Testis (tissue), 3 donors: ENCODE measurements around the gene NFIA. TPM values are rescaled to one million over a fixed set of nuclear protein-coding genes. Genes with fewer than 3 reads are reported as not detected.

Experiments used
- DNase-seq: peaks from one replicate; pipeline ENCODE4 v3.0.0-alpha.2; 2019
- H3K27ac ChIP-seq, 2 donors: fragments of 200-600 bp; sonication (generic); one replicate each; pipeline ENCODE4 v1.5.1; 2019
- H3K27me3 ChIP-seq: fragments of 200-600 bp; sonication (generic); one replicate; pipeline ENCODE4 v1.5.1; 2019
- H3K36me3 ChIP-seq: fragments of 200-600 bp; sonication (generic); one replicate; pipeline ENCODE4 v1.5.1; 2017; ENCODE audit warnings: low read depth; ENCODE audit errors: missing control alignments
- H3K4me1 ChIP-seq: fragments of 200-600 bp; sonication (generic); one replicate; pipeline ENCODE4 v1.5.1; 2019
- H3K4me3 ChIP-seq, 2 donors: fragments of 200-600 bp; sonication (generic); one replicate each; pipeline ENCODE4 v1.5.1; 2017 to 2019
- H3K9me3 ChIP-seq: fragments of 200-600 bp; sonication (generic); one replicate; pipeline ENCODE4 v1.5.1; 2017
- CTCF ChIP-seq, 3 experiments: fragments of 450-650 bp in 2 of 3; fragments of 200-600 bp in 1 of 3; sonication (generic) in 1 of 3; IDR thresholded peaks; one replicate each; pipeline ENCODE4 v1.5.1; 2016 to 2019; ENCODE audit warnings: antibody characterized with exemption in 3 of 3, mild to moderate bottlenecking in 2 of 3, moderate library complexity in 1 of 3
- POLR2A ChIP-seq: fragments of 450-650 bp; IDR thresholded peaks from one replicate; pipeline ENCODE4 v1.6.1; 2017; ENCODE audit warnings: antibody characterized with exemption, mild to moderate bottlenecking, moderate library complexity
- WGBS, 2 donors: methylation state at CpG; one replicate each; pipeline ENCODE4 v1.1.5; 2018; 5-methylcytosine and 5-hydroxymethylcytosine counted together
- intact Hi-C: fragments of 100-400 bp; cut with DNase I; formaldehyde crosslinking; loops from one replicate; pipeline ENCODE4 v1.15.1; 2023; ENCODE audit warnings: low total_unique reads
- polyA plus RNA-seq: library from polyadenylated mRNA; stranded (reverse); fragments of 350-450 nt; fragmentation: Illumina TruSeq; extraction: RNeasy Lipid Tissue Mini Kit (QIAGEN cat#74804); gene quantifications from one replicate; pipeline ENCODE4 v1.2.3, GENCODE V29; 2014; ENCODE audit warnings: low read depth, low replicate concordance; ENCODE audit not compliant: insufficient read depth
- total RNA-seq, 2 donors: library from RNA; depleted of rRNA; stranded (reverse); fragments of >200 nt; gene quantifications; one replicate each; pipeline ENCODE4 v1.2.3, GENCODE V29; 2016

The NFIA gene
- total and polyA plus RNA-seq, 3 donors from 2014 or later = 11.6 to 78.9 (median 53.5) TPM

GRCh38 chr1:61387829-61388228 is 305.5 kb downstream of the NFIA start:
- Histone ChIP-seq H3K4me3 (no peak overlapping the region), H3K4me1 (peaks cover 2% of the 10 kb centered on the region), H3K9me3 (no peaks in the 10 kb centered on the region), H3K27ac (no peak overlapping the region), H3K27me3 (no peaks in the 10 kb centered on the region), H3K36me3 (no peaks in the 10 kb centered on the region)
- WGBS, 2 donors = 92 to 95% methylated on average over 3 of the region's 3 CpGs
- no peak for DNase-seq
- intact Hi-C loops = no loop called here
- TF ChIP-seq CTCF (IDR thresholded peaks at IDR 0.05) (no peak), POLR2A (no peak)

GRCh38 chr1:61388566-61388965 is 306.2 kb downstream of the NFIA start:
- H3K27ac ChIP-seq = no peak overlapping the region
- intact Hi-C loops = no loop called here
- no peaks in the 10 kb centered on the region for H3K36me3 ChIP-seq
- no peak for DNase-seq
- 40 to 53% methylated on average over 1 of the region's 1 CpG for WGBS, 2 donors
- no peak overlapping the region for H3K4me3 ChIP-seq
- no peaks in the 10 kb centered on the region for H3K9me3 ChIP-seq
- TF ChIP-seq POLR2A (no peak), CTCF (IDR thresholded peaks at IDR 0.05) (no peak)
- peaks cover 2% of the 10 kb centered on the region for H3K4me1 ChIP-seq
- no peaks in the 10 kb centered on the region for H3K27me3 ChIP-seq

- H3K4me1 ChIP-seq = peaks cover 2% of the 10 kb centered on the region
- H3K36me3 ChIP-seq = no peaks in the 10 kb centered on the region
- no peaks in the 10 kb centered on the region for H3K27me3 ChIP-seq
- no peaks in the 10 kb centered on the region for H3K9me3 ChIP-seq
- WGBS, 2 donors = 80 to 92% methylated on average over 3 of the region's 3 CpGs
- H3K27ac ChIP-seq = no peak overlapping the region
- intact Hi-C loops = no loop called here
- no peak overlapping the region for H3K4me3 ChIP-seq
- TF ChIP-seq CTCF (IDR thresholded peaks at IDR 0.05) = no peak
- TF ChIP-seq POLR2A = no peak
- DNase-seq = no peak
Measured at GRCh38 chr1:61389194-61389925, 307.0 kb downstream of the NFIA start.

GRCh38 chr1:61389926-61390845 is 307.8 kb downstream of the NFIA start:
- Histone ChIP-seq H3K4me3 (no peak overlapping the region), H3K4me1 (peaks cover 2% of the 10 kb centered on the region), H3K9me3 (no peaks in the 10 kb centered on the region), H3K27ac (no peak overlapping the region), H3K27me3 (no peaks in the 10 kb centered on the region), H3K36me3 (no peaks in the 10 kb centered on the region)
- intact Hi-C loops = no loop called here
- TF ChIP-seq CTCF (IDR thresholded peaks at IDR 0.05) (no peak), POLR2A (no peak)
- no peak for DNase-seq
- 88 to 91% methylated on average over 11 of the region's 11 CpGs for WGBS, 2 donors
